ACHN (cell line): Measurements from ENCODE around the gene CD68.
"Not testable (repeated sequence)": the region's sequence is repeated elsewhere in the genome, so short reads cannot be mapped to it uniquely, and the experiment has no call there.

Experiments
- DNase-seq: peaks from one replicate; pipeline ENCODE4 v3.0.0-alpha.2; 2015
- in situ Hi-C: cut with HindIII; loops from 2 replicates; pipeline ENCODE4 v1.10.0; 2017; ENCODE audit warnings: low sequenced_read_pairs, low pct_ligation_motif_present, low pct_unique_long_range_greater_than_20kb

The CD68 gene

GRCh38 chr17:7597561-7597960, 18.1 kb downstream of the CD68 start:
- DNase-seq, in situ Hi-C loops: not testable (repeated sequence)

DNA sequence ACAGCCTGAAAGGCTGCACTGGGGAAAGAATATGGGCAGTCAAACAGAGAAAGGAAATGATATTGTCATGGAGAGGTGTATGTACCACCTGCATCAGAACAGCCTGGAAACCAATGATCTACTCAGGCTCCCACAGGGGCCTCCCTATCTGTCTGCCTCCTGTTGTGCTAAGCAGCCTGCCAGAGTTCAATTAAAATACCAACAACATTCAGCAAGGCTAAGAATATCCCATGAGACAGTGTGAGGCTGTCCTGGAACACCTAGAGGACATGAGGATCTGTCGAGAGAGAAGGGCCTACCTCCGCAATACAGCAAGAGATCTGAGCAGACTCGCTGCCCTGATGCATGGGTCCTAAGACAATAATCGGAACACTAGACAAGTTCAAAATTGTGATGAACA, 26.8 kb downstream of the CD68 start:
- in situ Hi-C loops: no loop called here
- DNase-seq: no peak

DNA sequence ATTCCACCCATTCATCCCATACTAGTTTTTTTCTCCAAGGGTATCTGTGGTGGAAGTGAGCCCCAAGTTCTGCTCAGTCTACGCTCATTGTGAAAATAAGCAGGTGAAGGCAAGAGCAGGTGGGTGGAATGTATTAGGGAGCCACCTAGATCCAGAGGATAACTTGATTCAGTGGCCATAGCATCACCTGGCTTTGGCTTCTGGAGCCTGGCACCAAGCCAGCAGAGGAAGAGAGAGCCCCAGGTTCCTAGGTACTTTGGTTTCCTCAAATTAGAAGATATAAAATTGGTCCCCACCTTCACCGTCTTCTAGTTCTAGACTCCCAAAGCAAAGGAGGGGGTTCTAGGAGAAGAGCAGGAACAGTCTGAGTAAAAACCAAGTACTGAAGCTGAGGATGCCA, 31.2 kb downstream of the CD68 start:
- in situ Hi-C loops: no loop called here
- no peak for DNase-seq

DNA sequence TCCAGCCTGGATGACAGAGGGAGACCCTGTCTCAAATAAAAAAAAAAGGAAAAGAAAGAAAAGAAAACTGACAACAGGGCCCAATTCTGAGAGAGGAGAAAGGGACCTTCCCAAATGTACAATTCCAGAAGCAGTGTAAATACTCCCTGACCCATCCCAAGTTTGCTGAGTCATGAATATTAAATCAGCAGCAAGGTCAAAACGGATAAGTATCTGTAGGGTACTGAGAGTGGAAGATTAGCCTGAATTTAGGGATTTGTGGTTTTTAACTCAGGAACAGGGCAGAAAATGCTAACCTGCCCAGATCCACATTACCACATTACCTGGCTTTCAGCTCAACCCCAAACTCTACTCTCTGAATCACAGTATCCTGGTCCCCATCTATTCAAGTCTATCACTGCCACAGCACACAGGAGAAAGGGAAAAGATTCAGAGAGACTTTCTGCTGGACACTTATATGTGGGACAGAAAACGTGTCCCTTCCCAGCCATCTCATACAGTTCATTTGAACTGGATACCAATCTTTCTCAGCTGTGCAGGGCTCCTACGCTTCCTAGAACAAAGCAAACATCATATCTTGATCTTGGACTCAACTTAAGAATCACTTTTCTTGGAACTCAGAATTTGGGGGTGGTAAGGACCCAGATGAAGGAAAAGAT, 32.3 kb downstream of the CD68 start:
- no peak for DNase-seq
- in situ Hi-C loops: no loop called here

DNA sequence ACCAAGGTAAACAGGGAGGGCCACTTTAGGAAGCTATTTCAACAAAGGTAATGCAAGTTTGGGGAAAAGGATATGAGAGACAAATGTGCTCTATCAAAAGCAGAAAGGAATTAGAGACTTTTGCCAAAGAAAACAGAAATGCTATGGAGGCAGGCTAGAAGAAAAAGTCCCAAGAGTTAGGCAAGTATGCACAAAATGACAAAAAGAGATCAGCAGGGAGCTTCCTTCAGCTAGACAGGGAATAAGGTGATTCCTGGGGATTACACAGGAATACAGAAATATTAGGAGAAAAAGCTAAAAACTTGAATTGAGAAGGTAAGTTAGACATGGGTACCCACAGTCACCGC, 32.8 kb downstream of the CD68 start:
- in situ Hi-C loops: no loop called here
- no peak for DNase-seq

DNA sequence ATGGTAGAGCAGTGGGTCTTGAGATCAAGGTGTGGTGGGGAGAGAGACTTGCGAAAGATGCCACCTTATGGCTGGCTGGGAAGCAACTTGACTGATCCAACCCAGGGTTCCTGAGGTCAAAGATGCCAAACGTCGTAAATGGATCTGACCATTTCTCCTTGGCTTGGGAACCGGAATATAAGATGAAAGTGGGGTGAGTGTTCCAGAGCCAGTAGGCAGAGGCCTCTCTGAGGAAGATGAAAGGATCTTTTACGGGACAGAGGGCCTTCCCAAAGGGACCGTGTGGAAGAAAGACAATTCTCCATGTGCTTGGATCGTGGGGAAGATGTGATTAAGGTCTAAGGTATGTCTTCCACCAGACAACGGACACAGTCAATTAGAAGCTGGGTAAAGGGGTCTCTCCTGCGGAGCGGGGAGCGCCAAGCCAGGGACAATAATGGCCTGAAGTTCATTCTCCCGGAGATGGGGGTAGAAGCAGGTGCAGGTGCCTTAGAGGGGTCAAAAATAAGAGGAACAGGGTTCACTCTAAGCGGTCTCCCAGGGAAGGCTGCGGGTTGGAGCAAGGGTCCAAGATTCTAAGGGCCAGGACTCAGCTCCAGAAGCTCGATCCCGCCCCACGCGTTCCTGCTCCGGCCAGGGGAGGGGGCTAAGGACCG, 34.5 kb downstream of the CD68 start:
- DNase-seq: peak; percentile 50

GRCh38 chr17:7614425-7615264, 35.2 kb downstream of the CD68 start, which contains the start of gene FXR2:
FXR2 (minus strand) TSS chr17:7614897; CDS start chr17:7614532, 365 bp downstream.
- peak; percentile 99 for DNase-seq
- in situ Hi-C loops: no loop called here

More for the DNA sequence above, 34.5 kb downstream of the CD68 start:
- in situ Hi-C loops: no loop called here

DNA sequence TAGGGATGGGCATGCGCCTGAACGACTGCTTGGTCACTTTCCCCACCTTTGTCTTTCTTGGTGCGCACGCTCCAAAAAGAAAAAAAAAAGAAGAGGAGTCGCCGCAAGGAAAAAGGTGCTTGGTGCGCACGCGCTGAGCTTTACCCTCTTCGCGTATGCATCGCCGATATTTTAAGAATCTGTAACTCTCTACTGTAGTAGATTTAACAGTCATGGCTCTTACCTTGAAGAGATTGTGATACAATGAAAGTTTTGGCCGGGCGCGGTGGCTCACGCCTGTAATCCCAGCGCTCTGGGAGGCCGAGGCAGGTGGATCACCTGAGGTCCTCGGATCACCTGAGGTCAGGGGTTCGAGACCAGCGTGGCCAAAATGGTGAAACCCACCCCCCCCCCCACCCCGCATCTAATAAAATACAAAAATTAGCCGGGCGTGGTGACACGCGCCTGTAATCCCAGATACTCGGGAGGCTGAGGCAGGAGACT, 35.9 kb downstream of the CD68 start:
- in situ Hi-C loops: no loop called here
- no peak for DNase-seq

DNA sequence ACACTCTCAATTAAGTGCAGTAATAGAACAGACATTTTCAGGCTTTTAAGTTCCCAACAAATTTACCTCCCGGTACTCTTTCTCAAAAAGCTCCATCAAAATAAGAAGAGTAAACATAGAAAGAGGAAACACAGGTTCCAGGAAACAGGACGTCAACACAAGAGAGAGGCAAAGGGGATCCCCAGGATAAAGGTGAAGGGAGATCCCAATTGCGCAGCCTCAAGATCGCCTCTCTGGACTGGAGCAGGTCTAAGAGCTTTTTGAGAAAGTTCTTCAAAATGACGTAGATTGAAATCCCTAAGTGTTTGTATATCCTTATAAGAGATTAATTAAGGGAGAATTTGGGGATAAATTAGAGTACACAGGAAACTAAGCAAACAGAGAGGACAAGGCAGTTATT, 39.2 kb downstream of the CD68 start:
- no peak for DNase-seq
- in situ Hi-C loops: no loop called here

- DNase-seq: no peak
- in situ Hi-C loops: no loop called here
These were observed 41.4 kb downstream of the CD68 start for GRCh38 chr17:7620835-7621234.

GRCh38 chr17:7623661-7624060, 44.2 kb downstream of the CD68 start:
- no peak for DNase-seq
- in situ Hi-C loops: no loop called here

GRCh38 chr17:7625749-7626148, 46.3 kb downstream of the CD68 start:
- DNase-seq, in situ Hi-C loops: not testable (repeated sequence)

DNA sequence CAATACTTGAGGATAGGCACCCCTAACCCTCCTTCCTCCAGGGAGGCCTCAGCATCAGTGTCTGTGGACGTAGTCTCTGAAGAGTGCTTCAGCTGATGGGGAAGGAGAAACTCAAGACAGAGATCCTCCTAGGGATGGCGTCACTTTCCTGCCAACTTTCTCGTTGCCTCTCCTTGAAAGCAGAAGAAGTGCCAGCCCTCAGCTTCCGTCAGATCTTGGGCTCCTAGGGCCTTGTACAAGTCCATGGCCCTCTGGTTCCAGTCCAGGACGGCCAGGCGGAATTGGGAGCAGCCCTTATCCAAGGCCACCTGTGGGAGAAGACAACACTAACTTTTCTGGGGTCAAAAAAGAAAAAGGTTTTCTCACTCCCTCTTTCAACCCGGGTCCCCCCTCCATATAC, 46.9 kb downstream of the CD68 start:
- in situ Hi-C loops: no loop called here
- no peak for DNase-seq

DNA sequence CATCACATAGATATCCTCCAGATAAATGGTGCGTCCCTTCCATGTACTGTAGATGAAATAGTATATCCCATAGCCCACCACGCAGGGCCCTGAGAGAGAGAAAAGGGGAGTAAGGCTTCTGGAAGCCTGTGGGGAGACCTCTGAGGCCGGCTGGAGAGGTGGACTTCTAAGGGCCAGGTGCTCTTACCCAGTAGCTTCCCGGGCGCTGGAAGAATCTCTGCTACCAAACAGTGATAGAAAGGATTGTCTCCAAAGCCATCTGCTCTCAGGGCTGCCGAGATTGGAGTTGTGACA, 47.5 kb downstream of the CD68 start:
- in situ Hi-C loops: no loop called here

GRCh38 chr17:7627250-7628121, 48.0 kb downstream of the CD68 start, which contains the start of gene SAT2:
SAT2 (minus strand) TSS chr17:7627821; CDS start chr17:7627635, 186 bp downstream.
- DNase-seq: peak; percentile 95
- in situ Hi-C loops: no loop called here

More for the DNA sequence above, 47.5 kb downstream of the CD68 start:
- no peak for DNase-seq

GRCh38 chr17:7629939-7630571, 50.6 kb downstream of the CD68 start, which contains the start of gene SHBG:
SHBG (plus strand) TSS chr17:7630135; CDS start chr17:7630173, 38 bp downstream.
- DNase-seq: no peak
- in situ Hi-C loops: no loop called here
